Measurements from ENCODE around the gene ZIK1.

DNA sequence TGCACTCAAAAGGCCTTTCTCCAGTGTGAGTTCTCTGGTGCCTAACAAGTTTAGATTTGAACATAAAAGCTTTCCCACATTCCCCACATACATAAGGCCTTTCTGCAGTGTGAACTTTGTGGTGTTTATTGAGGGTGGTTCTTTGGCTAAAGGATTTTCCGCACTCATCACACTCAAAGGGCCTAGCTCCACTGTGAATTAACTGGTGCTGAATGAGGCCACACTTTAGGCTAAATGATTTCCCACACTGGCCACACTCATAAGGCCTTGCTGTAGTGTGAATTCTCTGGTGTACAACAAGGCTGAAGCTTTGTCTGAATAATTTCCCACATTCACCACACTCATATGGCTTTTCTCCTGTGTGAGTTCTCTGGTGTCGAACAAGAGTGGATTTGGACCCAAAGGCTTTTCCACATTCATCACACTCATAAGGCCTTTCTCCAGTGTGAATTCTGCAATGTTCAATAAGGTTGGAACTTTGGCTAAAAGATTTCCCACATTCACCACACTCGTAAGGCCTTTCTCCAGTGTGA is 11.5 kb upstream of the ZIK1 start:
- TF ChIP-seq TAF1 (IDR thresholded peaks at IDR 0.05; ENCODE audit: control insufficient read depth, extremely low read depth, insufficient read depth, low read length, severe bottlenecking) (no peak), PHF20 (IDR thresholded peaks at IDR 0.05; ENCODE audit: partially characterized antibody) (no peak), SPI1 (IDR thresholded peaks at IDR 0.05; ENCODE audit: borderline replicate concordance, low read depth, low read length) (no peak), BRD4 (IDR thresholded peaks at IDR 0.05) (no peak), JUND (IDR thresholded peaks at IDR 0.05; ENCODE audit: borderline replicate concordance, low read depth, low read length) (no peak), JUND (tag; IDR thresholded peaks at IDR 0.05; ENCODE audit: borderline replicate concordance, low read depth, low read length) (no peak), CBFA2T3 (IDR thresholded peaks at IDR 0.05) (no peak), CTCF (IDR thresholded peaks at IDR 0.05 in 2 of 3, conservative IDR thresholded peaks at IDR 0.05 in 1 of 3; ENCODE audit: insufficient read depth in 2 of 3, low read depth in 1 of 3, low read length in 3 of 3) (no peak), FOSL1 (tag; conservative IDR thresholded peaks at IDR 0.05) (no peak), USF2 (CRISPR knock-in tag; IDR thresholded peaks at IDR 0.05) (no peak), ZNF121 (CRISPR knock-in tag; conservative IDR thresholded peaks at IDR 0.05) (no peak)

Measured in K562 (cell line).